NAMALWA (cell line): Measurements from ENCODE around the gene TTC28.
"Not testable (repeated sequence)": the region's sequence is repeated elsewhere in the genome, so short reads cannot be mapped to it uniquely, and the experiment has no call there.

Experiments used
- DNase-seq: peaks from one replicate; pipeline ENCODE4 v3.0.0-alpha.2; 2015; ENCODE audit warnings: low spot score

TTC28 gene

DNA sequence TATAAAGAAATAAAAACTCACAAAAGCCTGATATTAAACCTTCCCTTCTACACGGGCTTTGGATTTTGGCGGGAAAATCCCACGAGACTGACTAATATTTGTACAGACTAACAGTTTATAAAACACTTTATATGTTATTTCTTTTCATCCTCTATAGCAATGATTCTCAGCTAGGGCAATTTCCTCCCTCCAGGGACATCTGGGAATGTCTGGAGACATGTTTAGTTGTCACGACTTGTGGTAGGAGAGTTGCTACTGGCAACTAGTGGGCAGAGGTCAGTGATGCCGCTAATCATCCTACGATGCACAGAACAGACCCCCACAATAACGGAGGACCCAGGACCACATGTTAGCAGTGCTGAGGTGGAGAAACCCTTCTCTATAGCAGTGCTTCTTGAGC is 455.8 kb downstream of the TTC28 start:
- DNase-seq, result no peak

DNA sequence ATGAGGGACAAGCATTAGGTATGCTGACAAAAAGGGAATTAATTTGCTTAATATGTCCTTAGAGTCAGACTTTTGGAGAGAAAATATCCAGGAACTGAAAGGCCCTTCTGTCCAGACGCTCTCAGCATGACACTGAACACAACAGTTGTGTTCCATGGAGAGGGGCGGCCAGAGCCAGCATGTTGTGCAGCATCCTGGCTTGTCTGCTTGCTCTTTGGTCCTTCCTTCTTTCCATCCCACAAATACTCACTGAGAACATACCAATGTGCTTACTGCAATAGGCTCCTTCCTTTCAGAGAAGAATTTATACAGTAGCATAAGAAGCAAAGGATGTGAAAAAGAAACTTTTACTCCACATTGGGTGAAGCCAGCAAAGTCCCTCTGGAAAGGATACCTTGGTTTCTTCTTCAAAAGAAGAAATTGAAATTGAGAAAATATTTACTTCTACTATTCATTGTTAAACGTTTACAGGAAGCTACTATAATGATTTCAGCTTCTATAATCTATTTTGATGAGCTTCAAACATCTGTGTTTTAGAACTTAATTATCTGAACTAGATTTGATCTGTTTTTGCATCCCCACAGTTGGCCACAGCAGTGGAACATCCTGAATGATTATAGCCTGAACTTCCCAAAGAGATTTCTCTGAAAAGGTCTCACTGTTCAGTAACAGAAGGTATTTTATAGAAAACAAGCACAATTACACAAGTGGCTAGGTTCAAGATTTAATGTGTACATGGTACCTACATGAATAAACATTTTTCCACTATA is 456.5 kb downstream of the TTC28 start:
- no peak for DNase-seq

DNA sequence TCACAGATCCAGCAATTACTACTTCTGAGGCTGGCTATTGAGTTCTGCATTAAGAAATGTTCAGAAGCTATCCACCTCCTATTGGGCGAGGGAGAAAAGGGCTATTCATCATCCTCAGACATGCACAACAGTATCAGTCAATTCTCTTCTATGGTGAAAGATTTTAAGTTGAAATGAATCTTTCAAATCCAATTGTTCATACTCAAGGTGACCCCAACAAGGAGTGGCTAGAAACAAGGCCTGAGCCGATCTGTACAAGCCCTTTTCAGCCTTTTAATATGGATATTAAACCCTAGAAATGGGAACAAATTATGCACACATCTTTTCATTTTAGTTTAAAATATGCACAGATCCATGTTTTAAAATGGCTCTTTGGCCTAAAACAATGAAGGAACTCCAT is 457.1 kb downstream of the TTC28 start:
- DNase-seq, result no peak

DNA sequence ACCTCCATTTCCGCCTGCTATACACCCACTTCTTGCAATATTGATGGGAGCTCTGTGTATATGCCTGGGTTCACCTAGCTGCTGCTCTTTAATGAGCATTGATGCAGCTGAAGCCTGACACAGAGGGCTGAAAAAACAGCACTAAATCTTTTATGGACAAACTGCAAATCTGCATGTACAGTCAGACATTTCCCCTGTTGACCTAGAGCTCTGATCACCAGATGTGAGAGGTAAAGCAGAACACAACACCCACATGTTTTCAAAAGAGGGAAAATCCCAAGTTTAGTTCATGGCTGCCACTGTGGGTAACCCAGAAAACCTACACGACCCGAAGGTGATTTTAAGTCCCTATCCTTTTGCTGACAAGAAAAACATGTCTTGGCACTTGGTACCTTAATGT is 457.6 kb downstream of the TTC28 start:
- no peak for DNase-seq

DNA sequence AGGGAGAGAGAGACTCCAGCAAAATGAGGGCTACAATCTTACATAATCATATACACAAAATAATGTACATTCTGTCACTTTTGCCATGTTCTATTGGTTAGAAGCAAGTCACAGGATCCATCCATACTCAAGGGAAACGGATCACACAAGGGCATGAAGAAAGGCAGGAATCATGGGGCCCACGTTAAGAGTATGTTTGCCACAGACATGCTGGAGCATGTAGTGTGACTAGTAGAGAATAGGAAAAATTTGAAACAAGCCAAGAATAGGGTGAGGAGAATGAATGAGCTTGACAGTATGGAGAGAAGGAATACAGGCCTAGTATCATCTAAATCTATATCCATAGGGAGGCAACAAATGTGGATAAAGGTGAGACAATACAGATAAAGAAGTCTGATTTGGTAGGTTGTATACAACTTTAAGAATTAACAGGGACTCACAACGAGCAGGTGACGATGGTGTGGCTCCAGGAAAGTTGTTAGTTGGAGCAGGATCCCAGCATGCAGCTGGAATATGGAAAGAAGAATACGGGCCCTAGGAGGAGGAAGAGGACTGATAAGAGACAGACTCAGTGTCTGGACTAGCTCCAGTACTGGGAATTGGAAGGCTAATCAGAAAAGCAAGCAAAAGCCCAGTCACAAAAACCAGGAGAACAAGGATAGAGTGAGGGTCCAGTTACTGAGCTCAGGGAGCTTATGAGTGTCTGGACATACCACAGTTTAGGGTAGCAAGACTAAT is 458.8 kb downstream of the TTC28 start:
- DNase-seq, result no peak

DNA sequence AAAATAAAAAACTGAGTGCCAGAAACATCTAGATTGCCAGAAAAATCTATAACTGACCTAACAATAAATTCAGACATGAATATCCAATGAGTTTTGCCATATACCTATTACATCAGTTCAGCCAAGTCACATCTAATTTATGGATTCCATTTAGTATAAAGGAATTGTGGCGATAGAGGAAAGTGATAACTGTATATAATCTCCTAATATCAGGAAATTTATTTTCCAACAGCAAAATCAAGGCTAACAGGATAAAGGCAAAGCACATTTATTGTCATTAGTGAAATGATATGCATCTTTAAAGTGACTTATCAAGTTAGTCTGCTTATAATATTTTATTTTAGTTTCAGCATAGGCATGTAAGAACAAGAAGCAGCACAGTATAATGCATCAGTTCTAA is 462.4 kb downstream of the TTC28 start:
- DNase-seq, result no peak

DNA sequence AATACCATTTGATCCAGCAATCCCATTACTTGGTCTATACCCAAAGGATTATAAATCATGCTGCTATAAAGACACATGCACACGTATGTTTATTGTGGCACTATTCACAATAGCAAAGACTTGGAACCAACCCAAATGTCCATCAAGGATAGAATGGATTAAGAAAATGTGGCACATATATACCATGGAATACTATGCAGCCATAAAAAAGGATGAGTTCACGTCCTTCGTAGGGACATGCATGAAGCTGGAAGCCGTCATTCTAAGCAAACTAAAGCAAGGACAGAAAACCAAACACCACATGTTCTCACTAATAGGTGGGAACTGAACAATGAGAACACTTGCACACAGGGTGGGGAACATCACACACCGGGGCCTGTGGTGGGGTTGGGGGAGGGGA is 464.9 kb downstream of the TTC28 start:
- DNase-seq, result not testable (repeated sequence)

DNA sequence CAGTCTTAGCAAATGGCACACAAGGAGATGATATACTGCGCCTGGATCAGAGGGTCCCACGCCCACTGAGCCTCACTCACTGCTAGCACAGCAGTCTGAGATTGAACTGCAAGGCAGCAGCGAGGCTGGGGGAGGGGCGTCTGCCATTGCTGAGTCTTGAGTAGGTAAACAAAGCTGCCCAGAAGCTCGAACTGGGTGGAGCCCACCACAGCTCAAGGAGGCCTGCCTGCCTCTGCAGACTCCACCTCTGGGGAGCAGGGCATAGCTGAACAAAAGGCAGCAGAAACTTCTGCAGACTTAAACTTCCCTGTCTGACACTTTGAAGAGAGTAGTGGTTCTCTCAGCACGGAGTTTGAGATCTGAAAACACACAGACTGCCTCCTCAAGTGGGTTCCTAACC is 470.2 kb downstream of the TTC28 start:
- DNase-seq, result not testable (repeated sequence)

DNA sequence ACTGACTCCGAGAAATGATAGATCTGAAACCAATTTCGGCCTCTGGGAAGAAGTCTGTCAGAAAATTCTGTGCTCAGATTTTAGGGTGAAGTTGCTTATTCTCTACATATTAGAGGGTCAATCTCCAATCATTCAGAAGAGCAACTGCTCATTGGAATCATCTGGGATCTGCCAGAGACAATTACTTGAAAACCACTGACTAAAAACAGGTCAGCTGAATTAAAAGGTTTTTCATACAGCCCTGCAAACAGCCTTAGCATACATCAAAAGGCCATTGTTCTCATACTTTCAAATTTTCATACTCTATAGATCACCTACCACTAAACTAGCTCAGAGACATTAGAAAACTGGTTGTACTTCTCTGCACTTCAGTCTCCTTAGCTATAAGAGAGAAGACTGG is 470.9 kb downstream of the TTC28 start:
- no peak for DNase-seq

DNA sequence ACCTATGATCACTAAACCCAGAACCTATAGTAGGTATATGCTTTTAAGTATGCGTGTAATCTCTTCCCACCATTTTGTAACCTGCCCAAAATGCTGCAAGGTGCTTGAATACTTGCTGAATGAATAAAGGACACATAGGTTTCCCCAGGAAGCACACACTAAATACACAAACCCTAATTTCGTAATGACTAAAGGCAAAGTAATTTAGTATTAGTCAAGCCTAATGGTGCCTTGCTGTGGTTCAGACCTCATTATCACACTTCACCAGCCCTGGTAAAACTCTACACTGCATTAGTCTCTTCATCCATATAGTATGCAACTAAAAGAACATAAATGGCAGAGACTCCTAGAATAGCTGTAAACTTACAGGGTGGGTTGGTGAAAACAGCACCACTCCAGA is 471.6 kb downstream of the TTC28 start:
- no peak for DNase-seq

DNA sequence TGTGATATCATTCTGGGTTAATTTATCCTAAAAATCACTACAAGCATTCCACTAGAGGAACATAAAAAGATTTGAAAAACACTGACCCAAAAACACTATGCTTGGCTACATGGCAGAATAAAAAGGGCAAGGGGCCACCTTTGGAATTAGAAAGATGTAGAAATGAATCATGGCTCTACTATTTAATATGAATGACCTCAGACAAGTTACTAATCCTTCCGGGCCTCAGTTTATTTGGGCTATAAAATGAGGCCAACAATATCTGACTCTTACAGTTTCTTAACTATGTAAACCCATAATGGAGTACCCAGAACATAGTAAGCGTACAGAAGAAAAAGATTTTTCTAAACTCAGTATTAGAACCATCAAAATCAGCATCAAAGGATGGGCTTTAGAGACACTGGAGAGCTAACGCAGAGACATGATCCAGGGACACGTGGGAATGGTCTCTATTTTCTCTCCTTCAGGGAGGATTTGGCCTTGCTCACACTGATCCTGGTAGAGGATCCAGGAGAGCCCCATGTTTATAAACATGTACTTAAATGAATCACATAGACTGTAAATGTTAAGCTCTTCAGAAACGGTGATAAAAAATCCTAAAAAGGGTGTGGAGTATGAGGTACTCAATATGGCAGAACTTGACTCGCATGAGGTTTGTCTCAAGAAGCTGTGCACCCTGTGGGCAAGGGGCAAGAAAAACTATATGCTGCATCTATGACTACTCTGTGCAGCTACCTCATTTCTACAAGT is 472.2 kb downstream of the TTC28 start:
- no peak for DNase-seq

DNA sequence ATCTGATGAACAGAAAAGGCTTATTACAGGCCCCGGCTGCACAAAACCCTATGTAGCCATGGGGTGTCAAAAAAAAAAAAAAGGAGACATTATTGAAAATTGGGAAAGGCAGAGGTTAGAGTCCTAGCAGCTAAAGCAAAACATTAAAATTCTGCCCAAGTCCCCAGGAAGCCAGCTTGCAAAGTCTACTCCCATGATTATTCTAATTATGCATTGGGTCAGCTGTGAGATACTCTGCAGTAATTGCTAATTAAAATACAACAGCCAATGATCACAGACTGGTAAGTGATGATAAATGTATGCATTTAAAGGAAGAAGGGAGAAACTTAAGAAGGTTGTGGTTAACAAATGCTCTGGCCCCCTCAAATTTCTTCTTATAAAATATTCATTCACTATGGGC is 473.7 kb downstream of the TTC28 start:
- DNase-seq, result no peak

DNA sequence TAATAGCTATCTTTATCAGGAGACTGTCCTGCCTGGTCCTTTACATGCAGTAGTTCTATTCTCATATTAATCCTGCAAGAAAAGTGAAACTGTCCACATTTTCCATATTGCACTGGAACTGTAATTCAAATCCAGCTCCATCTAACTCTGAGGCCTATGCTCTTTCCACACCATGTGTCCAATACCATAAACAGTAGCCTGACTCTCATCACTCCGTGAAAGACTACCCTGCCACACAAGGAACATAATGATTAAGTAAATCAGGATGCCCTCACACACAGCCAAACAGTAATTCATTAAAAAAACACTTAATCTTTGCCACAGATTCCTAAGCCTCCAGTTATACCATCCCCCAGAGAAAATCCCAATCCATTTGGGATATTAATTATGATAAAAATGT is 475.3 kb downstream of the TTC28 start:
- no peak for DNase-seq

DNA sequence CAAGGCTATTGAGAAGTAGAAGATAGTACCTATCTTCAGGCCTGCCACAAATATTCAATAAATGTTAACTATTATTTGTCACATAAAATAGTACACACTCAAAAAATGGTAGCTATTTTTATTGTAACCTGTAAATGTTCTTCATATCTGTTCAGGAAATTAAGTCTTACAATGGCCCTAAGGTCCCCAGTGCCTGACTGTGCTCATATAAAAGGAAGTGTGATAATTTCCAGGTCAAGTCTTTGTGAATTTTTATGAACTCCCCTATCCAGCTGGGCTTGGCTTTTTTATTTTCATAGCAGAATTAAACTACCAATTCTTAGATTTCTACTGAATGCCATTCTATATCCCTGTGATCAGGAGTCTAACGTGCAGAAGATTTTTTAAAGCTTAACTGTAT is 476.4 kb downstream of the TTC28 start:
- no peak for DNase-seq

DNA sequence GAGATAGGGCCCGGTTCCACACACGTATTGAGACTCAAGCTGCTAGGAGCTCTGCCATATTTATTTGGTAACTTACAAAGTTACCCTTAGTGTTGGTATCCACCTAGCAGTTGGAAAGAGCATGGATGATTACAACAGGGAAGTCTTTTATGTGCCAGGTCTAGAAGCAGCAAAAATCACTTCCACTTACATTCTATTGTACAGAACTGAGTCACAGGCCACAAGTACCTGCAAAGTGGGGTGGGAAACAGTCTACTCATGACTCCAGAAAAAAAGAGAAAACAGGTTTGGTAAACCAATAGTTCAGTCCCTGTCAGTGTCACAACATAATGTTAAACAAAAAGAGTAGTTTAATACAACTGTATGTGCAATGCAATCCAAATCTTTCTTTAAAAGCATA is 480.9 kb downstream of the TTC28 start:
- no peak for DNase-seq

DNA sequence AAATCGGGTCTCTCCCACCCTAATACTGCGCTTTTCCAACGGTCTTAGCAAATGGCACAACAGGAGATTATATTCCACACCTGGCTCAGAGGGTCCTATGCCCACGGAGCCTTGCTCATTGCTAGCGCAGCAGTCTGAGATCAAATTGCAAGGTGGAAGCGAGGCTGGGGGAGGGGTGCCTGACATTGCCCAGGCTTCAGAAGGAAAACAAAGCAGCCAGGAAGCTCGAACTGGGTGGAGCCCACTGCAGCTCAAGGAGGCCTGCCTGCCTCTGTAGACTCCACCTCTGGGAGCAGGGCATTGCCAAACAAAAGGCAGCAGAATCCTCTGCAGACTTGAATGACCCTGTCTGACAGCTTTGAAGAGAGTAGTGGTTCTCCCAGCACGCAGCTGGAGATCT is 488.1 kb downstream of the TTC28 start:
- not testable (repeated sequence) for DNase-seq

DNA sequence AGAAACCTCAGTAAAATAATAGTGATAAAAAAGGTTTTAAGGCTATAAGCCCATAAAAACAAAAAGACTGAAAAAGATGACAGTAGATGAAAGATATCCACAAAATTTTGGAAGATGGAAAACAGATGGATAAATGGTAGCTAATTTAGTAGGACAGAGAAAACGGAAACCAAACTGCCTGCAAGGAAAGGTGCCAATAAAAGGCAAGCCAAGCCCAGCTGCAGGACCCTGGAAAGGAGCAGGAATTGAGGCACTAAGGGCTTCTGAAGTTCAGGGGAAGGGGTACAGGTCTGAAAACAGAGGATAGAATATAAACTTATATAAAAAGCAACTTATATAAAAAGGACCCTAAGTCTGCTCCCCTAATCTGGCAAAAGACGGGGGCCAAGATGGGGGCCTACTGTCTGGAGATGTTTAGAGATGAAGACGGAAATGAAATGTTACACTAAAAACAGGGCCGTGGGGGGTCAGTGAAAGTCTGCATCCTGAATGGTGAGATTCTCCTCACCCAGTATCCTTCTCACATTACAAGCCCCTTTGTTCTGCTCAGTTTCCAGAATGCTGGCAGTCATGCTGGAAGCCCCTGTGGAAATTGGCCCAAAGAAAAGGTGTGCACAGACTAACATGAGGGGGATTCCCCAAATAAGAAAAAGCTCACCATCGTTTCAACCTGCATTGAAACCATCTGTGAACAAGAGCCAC is 491.3 kb downstream of the TTC28 start:
- DNase-seq, result no peak

DNA sequence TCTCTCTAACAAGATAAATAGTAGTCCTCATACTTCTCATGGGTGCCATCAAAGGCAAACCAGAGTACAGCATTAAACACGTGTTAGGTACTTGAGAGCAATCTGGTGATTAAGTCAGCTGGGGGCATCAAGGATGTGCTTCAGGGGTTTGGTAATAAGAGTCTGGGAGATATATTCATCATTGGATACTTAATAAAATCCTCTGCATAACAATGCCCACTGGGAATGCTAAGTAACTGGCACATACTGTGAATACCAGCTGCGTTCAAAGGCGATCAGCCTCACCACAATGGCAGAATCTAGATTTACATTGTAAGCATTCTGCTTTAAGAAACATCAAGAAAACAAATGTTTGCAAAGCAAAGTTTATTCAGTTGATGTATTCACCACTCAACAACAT is 492.0 kb downstream of the TTC28 start:
- DNase-seq, result no peak

DNA sequence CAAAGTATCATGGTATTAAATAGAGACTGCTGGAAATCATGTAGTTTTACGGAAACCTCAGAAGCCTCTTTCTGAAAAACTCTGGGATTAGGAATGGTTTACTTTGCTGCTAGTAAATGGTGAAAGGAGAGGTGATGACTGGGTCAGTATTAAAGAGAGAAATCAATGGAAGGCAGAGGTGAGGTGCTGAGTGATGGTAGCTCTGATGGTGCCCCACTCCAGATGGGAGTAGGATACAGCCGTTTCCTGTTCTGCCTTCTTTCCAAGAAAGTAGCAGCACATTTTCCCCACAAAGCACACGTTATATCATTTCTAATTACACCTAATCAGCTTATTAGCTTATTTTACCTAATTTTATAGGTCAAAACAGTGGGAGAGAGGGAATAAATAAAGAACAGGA is 493.0 kb downstream of the TTC28 start:
- no peak for DNase-seq

DNA sequence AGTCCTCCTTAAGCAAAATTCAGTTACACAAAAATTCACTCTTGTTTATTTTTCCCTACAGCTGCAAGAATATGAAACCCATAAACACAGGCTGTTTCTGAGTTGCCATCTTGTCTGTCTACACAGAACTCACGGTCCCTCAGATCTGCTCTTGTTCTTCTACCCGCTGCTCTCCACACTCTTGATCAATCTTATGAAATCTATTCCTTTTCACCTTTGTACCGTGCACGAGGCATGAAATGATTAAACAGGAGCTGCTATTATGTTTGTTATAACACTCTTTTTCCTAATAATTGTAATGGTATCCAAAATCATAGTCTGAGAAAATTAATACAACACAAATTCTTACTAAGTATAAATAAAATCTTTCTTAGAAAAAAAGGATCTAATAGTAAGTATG is 494.5 kb downstream of the TTC28 start:
- DNase-seq, result no peak

DNA sequence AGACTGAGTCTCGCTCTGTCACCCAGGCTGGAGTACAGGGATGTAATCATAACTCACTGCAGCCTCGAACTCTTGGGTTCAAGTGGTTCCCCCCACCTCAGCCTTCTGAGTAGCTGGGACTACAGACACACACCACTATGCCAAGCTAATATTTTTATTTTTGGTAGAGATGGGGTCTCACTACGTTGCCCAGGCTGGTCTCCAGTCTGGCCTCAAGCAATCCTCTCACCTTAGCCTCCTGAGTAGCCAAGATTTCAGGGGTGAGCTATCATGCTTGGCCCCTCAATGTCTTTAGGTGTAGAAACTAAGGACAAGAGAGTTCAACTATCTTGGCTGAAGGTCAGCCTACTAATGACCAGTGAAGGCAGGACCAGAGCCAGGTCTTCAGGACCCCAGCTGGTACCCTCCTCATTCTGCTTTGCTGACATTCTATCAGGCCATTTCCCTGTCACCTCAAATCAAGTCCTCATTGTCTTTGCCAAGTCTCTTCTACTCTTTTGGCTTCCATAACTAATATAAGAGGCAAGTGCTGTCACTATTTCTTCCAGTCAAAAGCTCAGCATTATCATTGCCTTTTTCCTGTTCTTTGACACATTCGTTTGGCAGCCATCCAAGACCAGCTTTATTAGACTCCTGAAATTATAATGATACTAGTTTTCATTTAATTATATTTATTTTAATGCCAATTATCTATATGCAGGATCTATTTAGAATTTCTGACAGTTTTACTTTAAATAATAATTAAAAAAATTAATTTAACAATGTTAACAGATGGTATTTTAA is 496.4 kb downstream of the TTC28 start:
- DNase-seq, result no peak
